ENCODE measurements around the gene TENM3.

Gene TENM3

GRCh38 chr4:182653596-182653995 lies 410.4 kb downstream of the TENM3 start:
- H3K4me3 ChIP-seq (ENCODE audit: insufficient read depth, low read length, poor library complexity, severe bottlenecking): no peak overlapping the region
- TF ChIP-seq CTCF (IDR thresholded peaks at IDR 0.05; ENCODE audit: insufficient read depth, low read length, poor library complexity, severe bottlenecking) (no peak), EZH2phosphoT487 (conservative IDR thresholded peaks at IDR 0.05; ENCODE audit: low read length) (no peak)
- H3K27me3 ChIP-seq (ENCODE audit: low read length): no peaks in the 10 kb centered on the region
- H3K9me3 ChIP-seq (ENCODE audit: insufficient read depth, low read length): no peaks in the 10 kb centered on the region
- no peaks in the 10 kb centered on the region for H3K9me2 ChIP-seq (replicated peaks; ENCODE audit: insufficient read depth, low read length)
- H3K4me2 ChIP-seq (ENCODE audit: low read depth, low read length, poor library complexity, severe bottlenecking): no peak overlapping the region
- no peaks in the 10 kb centered on the region for H3K79me2 ChIP-seq (ENCODE audit: insufficient read depth, low read length)
- no peak overlapping the region for H3K9ac ChIP-seq (ENCODE audit: low read length)
- H2AFZ ChIP-seq (ENCODE audit: low read depth, low read length, severe bottlenecking): no peak overlapping the region
- H4K20me1 ChIP-seq (ENCODE audit: low read depth, low read length): no peaks in the 10 kb centered on the region
- no peaks in the 10 kb centered on the region for H3K36me3 ChIP-seq (ENCODE audit: low read length)
- H3K27ac ChIP-seq (ENCODE audit: low read depth, low read length): no peak overlapping the region
- H3F3A ChIP-seq (ENCODE audit: insufficient read depth): no peaks in the 10 kb centered on the region

GRCh38 chr4:182655340-182655739 lies 412.1 kb downstream of the TENM3 start:
- Histone ChIP-seq H3K9me3 (ENCODE audit: insufficient read depth, low read length) (no peaks in the 10 kb centered on the region), H2AFZ (ENCODE audit: low read depth, low read length, severe bottlenecking) (no peak overlapping the region), H3K4me2 (ENCODE audit: low read depth, low read length, poor library complexity, severe bottlenecking) (no peak overlapping the region), H4K20me1 (ENCODE audit: low read depth, low read length) (no peaks in the 10 kb centered on the region), H3K27me3 (ENCODE audit: low read length) (no peaks in the 10 kb centered on the region), H3F3A (ENCODE audit: insufficient read depth) (no peaks in the 10 kb centered on the region), H3K36me3 (ENCODE audit: low read length) (no peaks in the 10 kb centered on the region), H3K9me2 (replicated peaks; ENCODE audit: insufficient read depth, low read length) (no peaks in the 10 kb centered on the region), H3K79me2 (ENCODE audit: insufficient read depth, low read length) (no peaks in the 10 kb centered on the region), H3K9ac (ENCODE audit: low read length) (no peak overlapping the region), H3K4me3 (ENCODE audit: insufficient read depth, low read length, poor library complexity, severe bottlenecking) (no peak overlapping the region), H3K27ac (ENCODE audit: low read depth, low read length) (no peak overlapping the region)
- no peak for TF ChIP-seq EZH2phosphoT487 (conservative IDR thresholded peaks at IDR 0.05; ENCODE audit: low read length)
- TF ChIP-seq CTCF (IDR thresholded peaks at IDR 0.05; ENCODE audit: insufficient read depth, low read length, poor library complexity, severe bottlenecking): no peak

GRCh38 chr4:182662551-182662950 lies 419.3 kb downstream of the TENM3 start:
- H3K4me2 ChIP-seq (ENCODE audit: low read depth, low read length, poor library complexity, severe bottlenecking): no peak overlapping the region
- H3K27ac ChIP-seq (ENCODE audit: low read depth, low read length): no peak overlapping the region
- no peaks in the 10 kb centered on the region for H4K20me1 ChIP-seq (ENCODE audit: low read depth, low read length)
- H3K27me3 ChIP-seq (ENCODE audit: low read length): no peaks in the 10 kb centered on the region
- no peak overlapping the region for H3K4me3 ChIP-seq (ENCODE audit: insufficient read depth, low read length, poor library complexity, severe bottlenecking)
- H3K9me3 ChIP-seq (ENCODE audit: insufficient read depth, low read length): no peaks in the 10 kb centered on the region
- H3K9me2 ChIP-seq (replicated peaks; ENCODE audit: insufficient read depth, low read length): no peaks in the 10 kb centered on the region
- no peak overlapping the region for H3K9ac ChIP-seq (ENCODE audit: low read length)
- H2AFZ ChIP-seq (ENCODE audit: low read depth, low read length, severe bottlenecking): no peak overlapping the region
- H3K79me2 ChIP-seq (ENCODE audit: insufficient read depth, low read length): no peaks in the 10 kb centered on the region
- no peaks in the 10 kb centered on the region for H3F3A ChIP-seq (ENCODE audit: insufficient read depth)
- TF ChIP-seq EZH2phosphoT487 (conservative IDR thresholded peaks at IDR 0.05; ENCODE audit: low read length) (no peak), CTCF (IDR thresholded peaks at IDR 0.05; ENCODE audit: insufficient read depth, low read length, poor library complexity, severe bottlenecking) (no peak)
- no peaks in the 10 kb centered on the region for H3K36me3 ChIP-seq (ENCODE audit: low read length)
